ENCODE measurements around the gene BRME1. TPM values are rescaled to one million over a fixed set of nuclear protein-coding genes. Genes with fewer than 3 reads are reported as not detected.
A peak's percentile ranks its signal among the peaks of the same experiment; 100 is the strongest.

The BRME1 gene
- total RNA-seq, 4 donors from 2014 or later: 0.34 to 1.7 (median 1.0) TPM

DNA sequence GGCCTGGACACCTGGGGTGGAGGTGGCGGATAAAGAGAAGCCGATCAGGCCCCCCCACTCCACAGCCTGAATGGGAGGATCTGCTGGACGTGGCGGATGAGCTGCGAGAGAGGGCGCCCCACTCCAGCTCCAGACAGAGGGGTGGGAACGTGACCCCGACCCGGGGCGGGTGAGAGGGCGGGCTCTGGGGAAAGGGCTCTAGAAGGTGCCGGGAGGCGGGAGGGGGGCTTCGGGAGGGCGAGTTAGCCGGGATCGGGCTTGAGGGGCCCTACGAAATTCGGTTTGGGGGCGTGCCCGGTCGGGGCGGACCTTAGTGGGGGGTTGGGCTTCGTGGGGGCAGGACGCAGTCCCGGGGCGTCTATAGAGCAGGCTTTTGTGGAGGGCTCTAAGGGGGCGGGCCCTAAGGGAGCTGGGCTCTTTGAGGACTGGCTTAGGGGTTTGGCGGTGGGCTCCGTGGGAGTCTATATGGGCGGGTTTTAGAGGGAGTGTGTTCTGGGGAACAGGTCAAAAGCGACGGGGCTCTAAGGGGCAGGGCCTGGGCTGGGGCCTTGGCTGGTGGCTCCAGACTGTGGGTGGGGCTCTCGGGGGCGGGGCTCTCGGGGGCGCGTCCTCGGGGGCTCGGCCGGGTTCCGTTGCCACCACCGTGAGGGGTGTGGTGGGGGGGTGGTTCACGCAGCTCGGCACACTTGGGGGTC is 33.1 kb downstream of the BRME1 start:
- no peaks in the 10 kb centered on the region for H3K9me3 ChIP-seq
- WGBS, 2 donors: 3 to 5% methylated on average over 19 to 21 of the region's 45 CpGs
- H3K36me3 ChIP-seq: no peaks in the 10 kb centered on the region
- peak; percentile 37 to 47 for DNase-seq
- TF ChIP-seq, protein P1, sequence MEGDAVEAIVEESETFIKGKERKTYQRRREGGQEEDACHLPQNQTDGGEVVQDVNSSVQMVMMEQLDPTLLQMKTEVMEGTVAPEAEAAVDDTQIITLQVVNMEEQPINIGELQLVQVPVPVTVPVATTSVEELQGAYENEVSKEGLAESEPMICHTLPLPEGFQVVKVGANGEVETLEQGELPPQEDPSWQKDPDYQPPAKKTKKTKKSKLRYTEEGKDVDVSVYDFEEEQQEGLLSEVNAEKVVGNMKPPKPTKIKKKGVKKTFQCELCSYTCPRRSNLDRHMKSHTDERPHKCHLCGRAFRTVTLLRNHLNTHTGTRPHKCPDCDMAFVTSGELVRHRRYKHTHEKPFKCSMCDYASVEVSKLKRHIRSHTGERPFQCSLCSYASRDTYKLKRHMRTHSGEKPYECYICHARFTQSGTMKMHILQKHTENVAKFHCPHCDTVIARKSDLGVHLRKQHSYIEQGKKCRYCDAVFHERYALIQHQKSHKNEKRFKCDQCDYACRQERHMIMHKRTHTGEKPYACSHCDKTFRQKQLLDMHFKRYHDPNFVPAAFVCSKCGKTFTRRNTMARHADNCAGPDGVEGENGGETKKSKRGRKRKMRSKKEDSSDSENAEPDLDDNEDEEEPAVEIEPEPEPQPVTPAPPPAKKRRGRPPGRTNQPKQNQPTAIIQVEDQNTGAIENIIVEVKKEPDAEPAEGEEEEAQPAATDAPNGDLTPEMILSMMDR (IDR thresholded peaks at IDR 0.05): peak in 2 of 6 experiments; percentile 8 to 26
- no peak for TF ChIP-seq POLR2A (IDR thresholded peaks at IDR 0.05)
- no peaks in the 10 kb centered on the region for H3K27me3 ChIP-seq
- intact Hi-C loops (cut with DNase I): loop anchor here (5.0 to 10.0 kb wide), 2 partner anchors 271 to 598 kb away; no protein-coding TSS in a partner anchor
- H3K4me1 ChIP-seq: peaks cover 0 to 3% of the 10 kb centered on the region in 2 donors
- no peak overlapping the region for H3K27ac ChIP-seq
- peak overlapping the region in 2 of 3 donors; percentile 8 to 38 for H3K4me3 ChIP-seq (replicated peaks in 1 of 3)

- DNase-seq: no peak
- H3K36me3 ChIP-seq: no peaks in the 10 kb centered on the region
- peaks cover 0 to 3% of the 10 kb centered on the region in 2 donors for H3K4me1 ChIP-seq
- H3K9me3 ChIP-seq: no peaks in the 10 kb centered on the region
- peak overlapping the region in 1 of 3 donors; percentile 38 for H3K4me3 ChIP-seq (replicated peaks in 1 of 3)
- H3K27me3 ChIP-seq: no peaks in the 10 kb centered on the region
- 40 to 48% methylated on average over 5 of the region's 5 CpGs for WGBS, 2 donors
- no peak overlapping the region for H3K27ac ChIP-seq
- intact Hi-C loops (cut with DNase I): loop anchor here (5.0 to 10.0 kb wide), 2 partner anchors 270 to 598 kb away; no protein-coding TSS in a partner anchor
- TF ChIP-seq POLR2A (IDR thresholded peaks at IDR 0.05): no peak
- TF ChIP-seq, protein P1 (IDR thresholded peaks at IDR 0.05): no peak
Observed at GRCh38 chr19:13872339-13872694, 33.6 kb downstream of the BRME1 start.

GRCh38 chr19:13870873-13871272 is 35.0 kb downstream of the BRME1 start:
- H3K27me3 ChIP-seq: no peaks in the 10 kb centered on the region
- H3K27ac ChIP-seq: no peak overlapping the region
- intact Hi-C loops (cut with DNase I): loop anchor here (5.0 to 10.0 kb wide), 2 partner anchors 269 to 596 kb away; no protein-coding TSS in a partner anchor
- H3K4me3 ChIP-seq (replicated peaks in 1 of 3): no peak overlapping the region
- H3K4me1 ChIP-seq: peaks cover 6 to 8% of the 10 kb centered on the region in 2 donors
- no peaks in the 10 kb centered on the region for H3K36me3 ChIP-seq
- DNase-seq: no peak
- 92 to 94% methylated on average over 4 of the region's 4 CpGs for WGBS, 2 donors
- no peaks in the 10 kb centered on the region for H3K9me3 ChIP-seq
- TF ChIP-seq, protein P1 (IDR thresholded peaks at IDR 0.05): no peak

DNA sequence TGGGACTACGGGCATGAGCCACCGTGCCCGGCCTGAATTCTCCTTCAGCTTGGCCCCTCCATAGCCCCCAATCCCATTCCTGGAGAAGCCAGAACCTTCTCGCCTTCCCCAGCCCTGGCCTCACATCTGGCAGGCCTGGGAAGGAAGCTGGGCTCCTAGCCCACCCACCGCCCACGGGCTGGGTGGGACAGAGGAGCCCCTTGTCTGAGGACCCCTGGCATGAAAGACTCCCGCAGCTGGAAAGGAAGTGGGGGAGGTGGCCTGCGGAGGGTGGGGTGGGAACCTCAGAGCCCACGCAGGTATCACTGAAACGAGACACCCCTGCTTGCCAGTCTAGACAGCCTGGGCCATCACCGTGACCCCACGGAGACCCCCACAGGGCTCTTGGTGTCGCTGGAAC is 36.6 kb downstream of the BRME1 start:
- H3K9me3 ChIP-seq: no peaks in the 10 kb centered on the region
- DNase-seq: no peak
- H3K4me1 ChIP-seq: peaks cover 8 to 11% of the 10 kb centered on the region in 2 donors
- H3K36me3 ChIP-seq: no peaks in the 10 kb centered on the region
- H3K27ac ChIP-seq: no peak overlapping the region
- intact Hi-C loops (cut with DNase I): no loop called here
- no peak for TF ChIP-seq POLR2A (IDR thresholded peaks at IDR 0.05)
- TF ChIP-seq, protein P1 (IDR thresholded peaks at IDR 0.05): no peak
- no peaks in the 10 kb centered on the region for H3K27me3 ChIP-seq
- no peak overlapping the region for H3K4me3 ChIP-seq (replicated peaks in 1 of 3)
- 70 to 85% methylated on average over 13 of the region's 13 CpGs for WGBS, 2 donors

- Histone ChIP-seq H3K27ac (no peak overlapping the region), H3K27me3 (no peaks in the 10 kb centered on the region), H3K4me3 (replicated peaks in 1 of 3) (no peak overlapping the region), H3K9me3 (no peaks in the 10 kb centered on the region), H3K36me3 (no peaks in the 10 kb centered on the region), H3K4me1 (peaks cover 8 to 11% of the 10 kb centered on the region in 2 donors)
- 87 to 96% methylated on average over 4 of the region's 4 CpGs for WGBS, 2 donors
- no peak for DNase-seq
- intact Hi-C loops (cut with DNase I): no loop called here
- TF ChIP-seq, protein P1 (IDR thresholded peaks at IDR 0.05): no peak
- no peak for TF ChIP-seq POLR2A (IDR thresholded peaks at IDR 0.05)
Observed at GRCh38 chr19:13868663-13869062, 37.3 kb downstream of the BRME1 start.
